NCI-H82 (cell line): ENCODE measurements around the gene ABHD2.
"Not testable (repeated sequence)": the region's sequence is repeated elsewhere in the genome, so short reads cannot be mapped to it uniquely, and the experiment has no call there.

ENCODE experiments used
- DNase-seq: peaks from one replicate; lab custom pipeline; 2025; lab: John Stamatoyannopoulos, UW

ABHD2 gene

GRCh38 chr15:89227425-89227824 lies 139.2 kb downstream of the ABHD2 start:
- no peak for DNase-seq

- DNase-seq = no peak
Measured at GRCh38 chr15:89230277-89230676, 142.0 kb downstream of the ABHD2 start.

GRCh38 chr15:89231832-89232231 lies 143.6 kb downstream of the ABHD2 start:
- DNase-seq = no peak

- DNase-seq = not testable (repeated sequence)
Measured at GRCh38 chr15:89239883-89240810, 151.9 kb downstream of the ABHD2 start.

- DNase-seq = peak; percentile 16
Measured at GRCh38 chr15:89243046-89243690, 154.9 kb downstream of the ABHD2 start.

GRCh38 chr15:89243691-89244573 lies 155.7 kb downstream of the ABHD2 start, which contains the start of gene FANCI:
Gene FANCI, plus strand, starts transcription at chr15:89243979. Its CDS starts 3,669 bp downstream, at chr15:89247648.
- DNase-seq = peak; percentile 97

GRCh38 chr15:89244574-89244903 lies 156.3 kb downstream of the ABHD2 start:
- DNase-seq = peak; percentile 39

- DNase-seq = no peak
Measured at GRCh38 chr15:89247446-89247845, 159.2 kb downstream of the ABHD2 start.

GRCh38 chr15:89248584-89248983 lies 160.3 kb downstream of the ABHD2 start:
- no peak for DNase-seq

GRCh38 chr15:89250142-89250541 lies 161.9 kb downstream of the ABHD2 start:
- DNase-seq = not testable (repeated sequence)
